NCI-H446 treated with DMSO at 0.1 percent for 48 hours (cell line): Measurements from ENCODE around the gene CTR9.

Source experiments
- DNase-seq: peaks from one replicate; lab custom pipeline; 2025; lab: John Stamatoyannopoulos, UW

Gene CTR9

GRCh38 chr11:10780040-10780439, 29.0 kb downstream of the CTR9 start:
- no peak for DNase-seq

GRCh38 chr11:10784232-10785145, 33.4 kb downstream of the CTR9 start:
- peak; percentile 18 for DNase-seq

DNA sequence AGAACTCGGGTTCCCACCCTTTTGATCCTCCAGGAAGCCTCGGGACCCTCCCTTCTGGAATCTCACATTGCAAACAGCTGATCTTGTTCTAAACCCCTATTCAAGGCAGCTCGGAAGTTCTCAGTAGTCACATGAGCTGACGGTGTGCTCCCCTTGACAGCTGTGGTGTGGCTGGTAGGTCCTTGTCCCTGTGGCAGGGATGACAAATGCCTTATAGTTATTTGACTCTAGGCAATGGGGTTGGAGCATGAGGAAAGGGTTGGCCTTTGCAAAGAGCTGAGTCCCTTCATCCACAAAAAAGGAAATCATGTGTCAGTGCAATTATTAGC, 34.1 kb downstream of the CTR9 start:
- no peak for DNase-seq

GRCh38 chr11:10786451-10786850, 35.4 kb downstream of the CTR9 start:
- no peak for DNase-seq

DNA sequence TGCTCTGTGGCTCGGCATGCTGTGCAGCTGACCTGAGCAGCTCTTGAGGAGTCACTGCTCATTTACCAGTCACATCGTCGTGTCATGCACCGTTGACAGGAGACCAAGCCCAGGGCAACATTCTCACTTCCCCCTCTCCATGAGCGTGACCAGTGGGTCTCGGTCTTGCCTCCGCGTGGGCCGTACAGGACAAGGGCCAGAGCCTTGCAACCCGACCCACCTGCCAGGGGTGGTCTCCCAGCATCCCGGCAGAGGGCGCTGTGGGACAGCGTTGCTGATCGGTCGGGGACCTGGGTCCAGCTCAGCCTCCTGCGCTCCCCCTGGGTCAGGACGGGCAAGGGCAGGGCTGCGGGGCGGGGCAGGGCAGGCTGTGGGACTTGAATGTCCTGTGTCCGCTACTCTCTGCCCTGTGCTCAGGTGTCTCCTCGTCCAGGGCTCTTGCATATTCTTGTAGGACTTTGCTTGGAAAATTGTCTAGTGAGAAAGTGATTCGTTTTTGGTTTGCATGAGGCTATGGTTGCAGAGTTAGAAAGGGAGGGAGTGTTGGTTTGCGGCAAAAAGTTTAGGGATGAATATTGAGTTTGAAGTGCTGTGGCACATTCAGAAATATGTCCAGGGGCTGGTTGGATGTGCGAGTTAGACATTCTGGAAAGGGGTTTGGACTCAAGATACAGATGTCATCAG, 41.5 kb downstream of the CTR9 start:
- DNase-seq: peak; percentile 36

DNA sequence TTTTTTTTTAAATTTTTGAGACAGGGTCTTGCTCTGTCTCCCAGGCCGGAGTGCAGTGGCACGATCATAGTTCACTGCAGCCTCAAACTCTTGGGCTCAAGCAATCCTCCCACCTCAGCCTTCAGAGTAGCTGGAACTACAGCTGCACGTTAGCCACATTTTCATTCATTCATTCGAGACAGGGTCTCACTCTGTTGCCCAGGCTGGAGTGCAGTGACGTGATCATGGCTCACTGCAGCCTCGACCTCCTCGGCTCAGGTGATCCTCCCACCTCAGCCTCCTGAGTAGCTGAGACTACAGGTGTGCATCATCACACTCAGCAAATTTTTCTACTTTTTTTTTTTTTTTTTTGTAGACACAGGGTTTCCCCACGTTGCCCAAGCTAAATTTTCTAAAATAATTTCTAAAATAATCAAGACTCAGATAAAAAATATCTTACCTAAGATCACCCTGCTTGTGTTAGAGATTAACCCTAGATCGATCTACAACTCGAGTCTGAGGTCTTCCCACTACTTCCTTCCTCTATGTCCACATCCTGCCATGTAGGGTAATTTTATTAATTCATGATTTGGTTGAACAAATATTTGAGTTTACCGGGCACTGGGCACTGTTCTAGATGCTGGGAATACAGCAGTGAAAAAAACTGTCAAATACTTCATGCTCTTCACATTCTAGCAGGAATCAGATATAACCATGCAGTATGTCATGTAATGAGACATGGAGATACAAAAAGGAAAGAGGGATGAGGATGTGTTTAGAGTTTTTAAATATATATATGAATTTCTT, 42.6 kb downstream of the CTR9 start:
- no peak for DNase-seq

DNA sequence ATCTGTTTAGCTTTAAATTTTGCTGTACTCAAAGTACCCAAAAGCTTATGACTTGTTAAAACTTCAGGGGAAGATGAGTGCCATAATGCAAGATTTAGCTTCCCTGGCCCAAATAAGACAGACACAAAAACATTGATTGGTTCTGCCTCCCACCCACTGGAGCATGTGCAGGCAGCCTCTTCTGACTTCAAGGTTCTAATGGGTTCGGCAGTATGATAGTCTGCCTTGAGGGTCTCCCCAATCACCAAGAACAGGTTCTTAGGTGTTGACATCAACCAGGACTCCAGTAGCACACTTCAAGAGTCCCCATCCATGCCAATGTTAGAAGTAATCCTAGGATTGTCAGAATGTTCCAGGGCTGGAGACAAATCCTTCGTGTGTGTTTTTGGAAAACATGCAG, 45.1 kb downstream of the CTR9 start:
- no peak for DNase-seq

DNA sequence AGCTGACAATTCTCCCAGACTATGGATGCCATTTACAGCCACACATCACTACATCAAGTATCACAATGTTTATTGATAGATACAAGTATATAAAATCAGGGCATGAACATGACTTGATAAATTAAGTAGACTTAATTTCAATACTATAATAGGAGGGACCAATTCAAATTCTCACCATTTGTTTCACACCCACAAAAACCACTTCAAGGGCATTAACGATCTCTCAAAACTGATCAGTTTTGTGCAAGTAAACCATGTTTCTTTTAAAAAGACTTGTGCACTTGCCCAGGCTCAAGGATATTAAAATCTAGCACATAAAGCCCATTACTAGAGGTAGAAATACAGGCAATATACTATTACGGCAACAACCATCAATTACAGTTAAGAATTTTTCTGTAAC, 46.0 kb downstream of the CTR9 start:
- DNase-seq: no peak

DNA sequence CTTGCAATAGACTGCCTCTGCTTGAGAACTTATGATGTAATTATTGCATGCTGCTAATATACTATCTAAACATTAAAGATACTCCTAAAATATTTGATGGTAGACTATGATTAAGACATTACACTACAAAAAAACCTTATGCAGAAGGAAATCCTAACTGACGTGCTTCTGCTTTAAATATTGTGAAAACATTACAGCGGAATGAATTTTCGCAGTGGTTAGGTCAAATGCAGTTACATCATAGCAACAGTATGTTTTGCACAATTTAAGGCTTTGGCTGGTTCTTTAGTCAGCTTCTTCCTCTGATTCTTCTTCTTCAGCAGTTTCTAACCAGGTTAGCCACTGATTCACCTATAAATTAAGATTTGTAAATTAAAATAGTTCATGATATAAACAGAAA, 46.5 kb downstream of the CTR9 start:
- no peak for DNase-seq

- DNase-seq: no peak
Measured at GRCh38 chr11:10798330-10798928, 47.4 kb downstream of the CTR9 start.

DNA sequence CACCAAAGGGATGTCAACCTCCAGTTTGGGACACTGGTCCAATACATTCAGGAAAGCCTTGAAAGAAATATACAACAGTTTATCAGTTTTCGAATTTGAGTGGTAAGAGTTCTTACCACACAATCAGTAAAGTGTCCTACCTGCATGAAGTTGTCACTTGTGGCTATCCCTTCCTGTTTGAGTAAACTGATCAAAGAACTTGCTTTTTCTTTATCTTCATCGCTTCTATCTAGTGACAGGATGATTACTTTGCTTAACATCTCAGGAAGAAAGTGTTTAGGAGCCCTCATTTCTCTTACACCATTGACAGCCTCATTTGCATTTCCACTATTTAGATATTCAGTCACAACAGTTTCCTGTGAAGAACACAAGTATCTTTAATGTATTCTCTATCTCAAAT, 49.2 kb downstream of the CTR9 start:
- DNase-seq: no peak

- DNase-seq: no peak
Measured at GRCh38 chr11:10803676-10804075, 52.6 kb downstream of the CTR9 start.

DNA sequence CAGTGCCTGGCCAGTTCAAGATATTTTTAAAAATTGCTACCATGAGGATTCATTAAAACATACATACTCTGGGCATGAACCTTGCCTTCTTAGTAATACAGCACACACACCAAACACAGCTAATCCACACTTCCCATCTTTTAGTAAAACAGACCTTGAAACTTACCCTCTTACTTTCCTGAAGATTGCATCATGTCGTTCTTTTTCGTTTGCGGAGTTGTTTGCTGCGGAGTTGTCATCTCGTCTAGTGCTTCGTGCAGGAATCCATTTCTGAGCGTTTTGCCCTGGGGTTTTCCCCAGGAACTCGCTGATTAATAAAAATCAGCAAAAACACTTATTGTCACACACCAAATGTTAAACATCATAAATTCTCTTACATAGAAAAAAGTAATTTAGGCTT, 54.7 kb downstream of the CTR9 start:
- no peak for DNase-seq

- DNase-seq: no peak
Measured at GRCh38 chr11:10806206-10806605, 55.2 kb downstream of the CTR9 start.

- no peak for DNase-seq
Measured at GRCh38 chr11:10807493-10808234, 56.6 kb downstream of the CTR9 start.

DNA sequence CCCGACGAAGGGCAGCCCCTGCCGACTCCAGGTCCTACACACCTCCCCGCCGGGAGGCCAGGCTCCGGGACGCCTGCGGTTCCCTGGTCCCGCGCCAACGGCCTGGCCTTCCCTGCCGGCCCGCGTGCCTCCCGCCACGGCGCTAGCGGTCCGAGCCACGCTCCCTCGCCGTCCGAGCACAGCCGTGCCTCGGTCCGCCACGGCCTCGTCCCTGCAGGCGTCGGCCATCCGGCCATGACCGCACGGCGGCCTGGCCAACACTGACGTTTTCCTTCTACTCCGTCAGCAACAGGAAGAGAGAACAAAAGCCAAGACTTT, 57.1 kb downstream of the CTR9 start:
- no peak for DNase-seq

DNA sequence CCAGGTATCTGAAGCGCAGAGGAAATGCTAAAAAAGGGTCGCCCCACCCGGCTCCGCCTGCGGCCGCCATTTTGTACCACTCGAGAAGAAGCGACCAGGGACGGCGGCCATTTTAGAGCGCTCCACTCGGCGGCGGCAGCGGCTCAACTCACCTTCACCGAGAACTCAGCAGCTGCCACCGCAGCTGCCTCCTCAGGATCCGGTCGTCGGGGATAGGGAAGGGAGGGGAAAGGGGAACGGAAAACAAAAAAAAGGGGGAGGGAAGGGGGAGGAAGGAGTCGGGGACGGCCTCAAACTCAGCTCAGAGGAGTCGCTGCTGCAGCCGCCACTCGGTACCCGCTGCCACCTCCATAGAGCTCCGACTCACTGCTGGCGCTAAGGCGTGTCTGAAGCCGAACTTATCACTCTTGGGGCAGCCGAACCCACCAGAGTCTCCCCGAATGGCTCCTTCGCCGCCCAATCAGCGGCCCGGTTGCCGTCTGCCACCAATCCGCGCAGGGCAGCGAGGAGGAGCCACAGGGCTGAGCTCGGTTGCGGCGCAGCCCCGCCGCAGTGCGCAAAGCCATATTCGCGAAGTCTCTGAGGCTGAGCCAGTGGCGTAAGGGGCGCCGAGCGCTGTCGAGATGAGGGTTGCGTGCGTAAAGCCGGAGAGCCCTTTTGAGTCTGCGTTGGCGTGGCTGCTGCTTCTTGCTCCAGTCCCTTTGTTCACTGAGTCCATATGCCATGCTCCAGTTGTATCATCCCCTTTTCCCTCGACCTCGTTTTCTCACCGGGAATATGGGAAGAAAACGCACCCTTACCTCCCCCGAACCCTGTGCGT, 57.7 kb downstream of the CTR9 start, which contains the start of gene EIF4G2:
Gene EIF4G2 (minus strand): TSS at position 374 of the 820 bp plus-strand sequence.
- peak; percentile 98 for DNase-seq

DNA sequence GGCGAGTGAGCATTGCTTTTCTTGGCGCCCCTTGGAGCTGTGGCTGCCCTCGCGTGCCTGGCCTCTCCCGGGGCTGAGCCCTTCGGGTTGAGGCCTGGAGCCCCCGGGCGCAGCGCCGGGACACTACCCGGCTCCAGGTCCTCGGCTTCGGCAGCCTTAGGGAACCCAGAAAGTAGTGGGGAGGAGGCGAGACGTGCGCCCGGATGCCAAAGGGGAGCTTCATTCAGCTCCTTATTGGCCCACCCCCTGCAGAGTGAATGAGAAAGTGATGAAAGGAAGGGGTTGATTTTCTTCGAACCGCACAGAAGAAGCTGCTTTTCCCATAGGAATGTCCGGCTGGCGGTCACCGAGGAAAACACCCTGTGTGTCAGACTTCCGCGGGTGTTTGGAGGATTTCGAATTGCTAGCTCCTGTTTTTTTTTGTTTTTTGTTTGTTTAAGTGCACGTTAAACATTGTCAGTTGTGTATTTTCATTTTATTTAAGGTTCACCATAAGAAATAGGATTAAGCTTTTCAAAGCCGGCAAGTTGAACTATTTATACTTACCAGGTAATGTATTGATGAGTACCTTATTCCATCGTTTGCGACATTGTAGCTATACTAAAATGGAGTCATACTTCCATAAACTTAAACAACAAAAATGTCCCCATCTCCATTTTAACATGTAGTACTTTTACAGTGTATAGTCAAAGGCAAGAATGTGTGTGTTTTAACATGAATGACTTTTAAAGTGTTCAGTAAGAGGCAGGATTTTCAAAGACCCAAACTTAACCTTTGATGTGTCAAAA, 58.5 kb downstream of the CTR9 start:
- peak; percentile 47 for DNase-seq

- DNase-seq: no peak
Measured at GRCh38 chr11:10813945-10814344, 62.9 kb downstream of the CTR9 start.

GRCh38 chr11:10818594-10818993, 67.5 kb downstream of the CTR9 start:
- DNase-seq: no peak
